Measurements from ENCODE around the gene IL1F10. TPM values are rescaled to one million over a fixed set of nuclear protein-coding genes. Genes with fewer than 3 reads are reported as not detected.
"Not testable (repeated sequence)": the region's sequence is repeated elsewhere in the genome, so short reads cannot be mapped to it uniquely, and the experiment has no call there.

Gene IL1F10
- total RNA-seq, 4 donors from 2014 or later: 0.80 to 23.2 (median 18.3) TPM

GRCh38 chr2:113091231-113091896 is 23.6 kb downstream of the IL1F10 start:
- Histone ChIP-seq H3K4me3 (no peak overlapping the region), H3K27ac (no peak overlapping the region), H3K36me3 (no peaks in the 10 kb centered on the region), H3K4me1 (no peaks in the 10 kb centered on the region), H3K27me3 (no peaks in the 10 kb centered on the region), H3K9me3 (no peaks in the 10 kb centered on the region)
- no peak for TF ChIP-seq POLR2A (IDR thresholded peaks at IDR 0.05)
- TF ChIP-seq CTCF (IDR thresholded peaks at IDR 0.05): no peak
- no peak for TF ChIP-seq EP300 (IDR thresholded peaks at IDR 0.05)
- no peak for TF ChIP-seq POLR2AphosphoS5 (IDR thresholded peaks at IDR 0.05)
- DNase-seq (ENCODE audit: low spot score in 2 of 2): no peak
- WGBS: 64% methylated on average over 4 of the region's 4 CpGs

GRCh38 chr2:113092864-113093612 is 25.3 kb downstream of the IL1F10 start:
- Histone ChIP-seq H3K9me3 (no peaks in the 10 kb centered on the region), H3K4me1 (no peaks in the 10 kb centered on the region), H3K36me3 (no peaks in the 10 kb centered on the region), H3K27me3 (no peaks in the 10 kb centered on the region), H3K27ac (no peak overlapping the region), H3K4me3 (no peak overlapping the region)
- TF ChIP-seq CTCF (IDR thresholded peaks at IDR 0.05) (no peak), EP300 (IDR thresholded peaks at IDR 0.05) (no peak), POLR2A (IDR thresholded peaks at IDR 0.05) (no peak), POLR2AphosphoS5 (IDR thresholded peaks at IDR 0.05) (no peak)
- DNase-seq (ENCODE audit: low spot score in 2 of 2): no peak
- WGBS: 73% methylated on average over 5 of the region's 5 CpGs

GRCh38 chr2:113093613-113093977 is 25.8 kb downstream of the IL1F10 start:
- Histone ChIP-seq H3K4me3 (no peak overlapping the region), H3K9me3 (no peaks in the 10 kb centered on the region), H3K4me1 (no peaks in the 10 kb centered on the region), H3K36me3 (no peaks in the 10 kb centered on the region), H3K27ac (no peak overlapping the region), H3K27me3 (no peaks in the 10 kb centered on the region)
- no peak for DNase-seq (ENCODE audit: low spot score in 2 of 2)
- TF ChIP-seq EP300 (IDR thresholded peaks at IDR 0.05) (no peak), POLR2AphosphoS5 (IDR thresholded peaks at IDR 0.05) (no peak), CTCF (IDR thresholded peaks at IDR 0.05) (no peak), POLR2A (IDR thresholded peaks at IDR 0.05) (no peak)
- WGBS: 53% methylated on average over 2 of the region's 2 CpGs

GRCh38 chr2:113096306-113096705 is 28.5 kb downstream of the IL1F10 start:
- H3K9me3 ChIP-seq; DNase-seq (ENCODE audit: low spot score in 2 of 2); H3K27ac ChIP-seq; H3K27me3 ChIP-seq; H3K4me1 ChIP-seq; H3K36me3 ChIP-seq; H3K4me3 ChIP-seq: not testable (repeated sequence)
- 94% methylated on average over 14 of the region's 14 CpGs for WGBS

- not testable (repeated sequence) for H3K36me3 ChIP-seq; H3K27ac ChIP-seq; H3K9me3 ChIP-seq; H3K4me3 ChIP-seq; H3K27me3 ChIP-seq; DNase-seq (ENCODE audit: low spot score in 2 of 2); H3K4me1 ChIP-seq
- WGBS: 88% methylated on average over 2 of the region's 2 CpGs
Observed at GRCh38 chr2:113096842-113097618, 29.3 kb downstream of the IL1F10 start.

- no peak overlapping the region for H3K4me3 ChIP-seq
- H3K27ac ChIP-seq: no peak overlapping the region
- DNase-seq (ENCODE audit: low spot score in 2 of 2): no peak
- H3K36me3 ChIP-seq: no peaks in the 10 kb centered on the region
- WGBS: 83% methylated on average over 4 of the region's 4 CpGs
- H3K4me1 ChIP-seq: no peaks in the 10 kb centered on the region
- no peaks in the 10 kb centered on the region for H3K9me3 ChIP-seq
- H3K27me3 ChIP-seq: no peaks in the 10 kb centered on the region
- TF ChIP-seq CTCF (IDR thresholded peaks at IDR 0.05) (no peak), POLR2AphosphoS5 (IDR thresholded peaks at IDR 0.05) (no peak), EP300 (IDR thresholded peaks at IDR 0.05) (no peak), POLR2A (IDR thresholded peaks at IDR 0.05) (no peak)
Observed at GRCh38 chr2:113098041-113098440, 30.3 kb downstream of the IL1F10 start.

All from suprapubic skin (tissue), 4 donors.